IMR-90 (cell line): Measurements from ENCODE around the gene TSPYL1. TPM values are rescaled to one million over a fixed set of nuclear protein-coding genes. Genes with fewer than 3 reads are reported as not detected.

ENCODE experiments used
- ATAC-seq: fragments of 200-7000 bp; cut with Tn5 transposase; 2 replicates; pipeline ENCODE4 v1.9.1; 2020; ENCODE audit warnings: low read depth, mild to moderate bottlenecking, moderate library complexity
- BruUV-seq: library from RNA; stranded (reverse); fragments of 400-500 nt; replicated peaks from 2 replicates; lab custom pipeline; 2021; lab: Mats Ljungman, UMichigan
- CTCF ChIA-PET: fragments of 300-600 bp; formaldehyde crosslinking; extraction: SDS; loops from one replicate; lab custom pipeline; 2021; ENCODE audit warnings: antibody characterized with exemption; lab: Yijun Ruan, JAX
- POLR2A ChIA-PET: fragments of 300-600 bp; sonication (Branson Sonifier 250); formaldehyde crosslinking; loops from one replicate; lab custom pipeline; 2022; ENCODE audit warnings: antibody characterized with exemption; ENCODE audit not compliant: unreplicated experiment; lab: Charles Lee
- DNase-seq: peaks from one replicate; pipeline ENCODE4 v3.0.0; 2013
- H2AFZ ChIP-seq: replicated peaks from 2 replicates; pipeline ENCODE3; 2013; ENCODE audit warnings: low read length, mild to moderate bottlenecking; ENCODE audit not compliant: poor library complexity
- H2AK5ac ChIP-seq: 2 replicates; pipeline ENCODE4 v1.6.1; 2013; ENCODE audit warnings: low read depth, low read length, inconsistent platforms
- H2AK9ac ChIP-seq: replicated peaks from 2 replicates; pipeline ENCODE3; 2013; ENCODE audit warnings: mild to moderate bottlenecking, low read depth, low read length, moderate library complexity; ENCODE audit not compliant: poor library complexity
- H2BK120ac ChIP-seq: 2 replicates; pipeline ENCODE4 v1.6.1; 2013; ENCODE audit warnings: low read depth, low read length, inconsistent platforms
- H2BK15ac ChIP-seq: 3 replicates; pipeline ENCODE4 v1.6.1; 2013; ENCODE audit warnings: low read depth, low read length, inconsistent platforms
- H2BK20ac ChIP-seq: 2 replicates; pipeline ENCODE4 v1.6.1; 2013; ENCODE audit warnings: low read depth, mild to moderate bottlenecking, inconsistent platforms, low read length, moderate library complexity
- H2BK5ac ChIP-seq: 2 replicates; pipeline ENCODE4 v1.6.1; 2013; ENCODE audit warnings: mild to moderate bottlenecking, low read depth, low read length, inconsistent platforms; ENCODE audit not compliant: poor library complexity, severe bottlenecking
- H3K14ac ChIP-seq: replicated peaks from 2 replicates; pipeline ENCODE4 v1.6.1; 2013; ENCODE audit warnings: low read depth, low read length, inconsistent platforms
- H3K18ac ChIP-seq: 2 replicates; pipeline ENCODE4 v1.6.1; 2013; ENCODE audit warnings: low read depth, low read length, control low read depth
- H3K23ac ChIP-seq: 2 replicates; pipeline ENCODE4 v1.6.1; 2013; ENCODE audit warnings: low read depth, low read length, inconsistent platforms
- H3K27ac ChIP-seq: 2 replicates; pipeline ENCODE4 v1.5.1; 2013; ENCODE audit warnings: mild to moderate bottlenecking, control low read depth, low read length; ENCODE audit not compliant: insufficient read depth
- H3K27me3 ChIP-seq: 2 replicates; pipeline ENCODE4 v1.6.1; 2013; ENCODE audit warnings: low read length; ENCODE audit not compliant: control insufficient read depth, insufficient read depth
- H3K36me3 ChIP-seq: 2 replicates; pipeline ENCODE4 v1.6.1; 2013; ENCODE audit warnings: low read length, mixed read lengths; ENCODE audit not compliant: control insufficient read depth, insufficient read depth
- H3K4ac ChIP-seq: 2 replicates; pipeline ENCODE4 v1.6.1; 2013; ENCODE audit warnings: low read depth, low read length, inconsistent platforms
- H3K4me1 ChIP-seq: 2 replicates; pipeline ENCODE4 v1.6.1; 2013; ENCODE audit warnings: low read length, mixed read lengths; ENCODE audit not compliant: control insufficient read depth, insufficient read depth
- H3K4me2 ChIP-seq: 2 replicates; pipeline ENCODE4 v1.6.1; 2013; ENCODE audit warnings: low read depth, mild to moderate bottlenecking, control low read depth, low read length, moderate library complexity
- H3K4me3 ChIP-seq: 2 replicates; pipeline ENCODE4 v1.5.1; 2013; ENCODE audit warnings: low read depth, mild to moderate bottlenecking, control low read depth, low read length, moderate library complexity; ENCODE audit not compliant: insufficient read depth
- H3K56ac ChIP-seq: 2 replicates; pipeline ENCODE4 v1.6.1; 2013; ENCODE audit warnings: low read length, inconsistent platforms; ENCODE audit not compliant: insufficient read depth; ENCODE audit errors: extremely low read depth
- H3K79me1 ChIP-seq, 2 experiments: 2 replicates each; pipeline ENCODE4 v1.6.1; 2013; ENCODE audit warnings: low read length in 2 of 2, inconsistent platforms in 1 of 2, low read depth in 1 of 2
- H3K9ac ChIP-seq: 2 replicates; pipeline ENCODE4 v1.6.1; 2013; ENCODE audit warnings: low read depth, low read length, control low read depth
- H3K9me1 ChIP-seq: 2 replicates; pipeline ENCODE4 v1.6.1; 2013; ENCODE audit warnings: low read length, inconsistent platforms; ENCODE audit not compliant: insufficient read depth
- H3K9me3 ChIP-seq: 2 replicates; pipeline ENCODE4 v1.6.1; 2013; ENCODE audit warnings: low read length; ENCODE audit not compliant: control insufficient read depth, insufficient read depth
- H4K20me1 ChIP-seq: 2 replicates; pipeline ENCODE4 v1.6.1; 2013; ENCODE audit warnings: low read length, inconsistent platforms; ENCODE audit not compliant: insufficient read depth
- H4K5ac ChIP-seq: 2 replicates; pipeline ENCODE4 v1.6.1; 2013; ENCODE audit warnings: mild to moderate bottlenecking, low read depth, low read length, control low read depth
- H4K8ac ChIP-seq, 2 experiments: 2 replicates each; pipeline ENCODE4 v1.6.1; 2013; ENCODE audit warnings: low read depth in 2 of 2, low read length in 2 of 2, control low read depth in 1 of 2, inconsistent platforms in 1 of 2
- H4K91ac ChIP-seq: 2 replicates; pipeline ENCODE4 v1.6.1; 2013; ENCODE audit warnings: low read depth, low read length, inconsistent platforms; ENCODE audit not compliant: insufficient read depth
- CEBPB ChIP-seq: IDR thresholded peaks from 2 replicates; pipeline ENCODE4 v1.6.1; 2012; ENCODE audit warnings: low read depth, low read length, improper control_type of control experiment
- FOS ChIP-seq: fragments of 150-350 bp; IDR thresholded peaks from 2 replicates; pipeline ENCODE4 v1.6.1; 2016; ENCODE audit warnings: low read depth, low read length
- MAFK ChIP-seq: IDR thresholded peaks from 2 replicates; pipeline ENCODE4 v1.6.1; 2012; ENCODE audit warnings: low read depth, low read length, improper control_type of control experiment
- NFE2L2 ChIP-seq: fragments of 150-350 bp; IDR thresholded peaks from 2 replicates; pipeline ENCODE4 v1.6.1; 2016; ENCODE audit warnings: low read depth, mild to moderate bottlenecking, low read length
- RCOR1 ChIP-seq: IDR thresholded peaks from 2 replicates; pipeline ENCODE4 v1.6.1; 2012; ENCODE audit warnings: mild to moderate bottlenecking, low read length, improper control_type of control experiment; ENCODE audit not compliant: insufficient replicate concordance
- RFX5 ChIP-seq: IDR thresholded peaks from 2 replicates; pipeline ENCODE4 v1.8.0; 2012; ENCODE audit warnings: low read depth, mild to moderate bottlenecking, low read length, moderate library complexity
- SMC3 ChIP-seq: fragments of 150-350 bp; IDR thresholded peaks from 2 replicates; pipeline ENCODE4 v1.6.1; 2016; ENCODE audit warnings: low read depth, mild to moderate bottlenecking, antibody characterized with exemption, low read length, moderate library complexity
- WGBS, 2 experiments: methylation state at CpG; one replicate each; pipeline versions ENCODE4 v1.1.5 to v1.1.7; 2013; ENCODE audit warnings: missing lambda C conversion rate in 2 of 2; ENCODE audit not compliant: insufficient read length in 1 of 2; ENCODE audit errors: extremely low coverage in 2 of 2; 5-methylcytosine and 5-hydroxymethylcytosine counted together
- dilution Hi-C: fragments of 300-500 bp; cut with HindIII; formaldehyde crosslinking; loops from one replicate; pipeline ENCODE4 v1.14.3; 2018; ENCODE audit warnings: low sequenced_read_pairs; ENCODE audit not compliant: unreplicated experiment
- in situ Hi-C: fragments of 300-500 bp; cut with MboI; formaldehyde crosslinking; loops from 3 replicates; pipeline ENCODE4 v1.14.3; 2019; ENCODE audit warnings: low sequenced_read_pairs, inconsistent platforms, mixed read lengths
- intact Hi-C: fragments of 100-400 bp; cut with micrococcal nuclease; formaldehyde crosslinking; loops from 2 replicates; pipeline ENCODE4 v1.10.0; 2022
- polyA plus RNA-seq, 3 experiments: library from polyadenylated mRNA; depleted of rRNA; stranded (reverse); fragments of >200 nt; gene quantifications; 2 replicates each; pipeline ENCODE4 v1.2.3, GENCODE V29; 2012; ENCODE audit warnings: low replicate concordance in 1 of 3
- total RNA-seq: library from RNA; depleted of rRNA; stranded (reverse); fragments of >200 nt; gene quantifications from 2 replicates; pipeline ENCODE4 v1.2.3, GENCODE V29; 2012
- TF ChIP-seq, protein P1 (sequence below): fragments of 150-350 bp; IDR thresholded peaks from 2 replicates; pipeline ENCODE4 v1.6.1; 2017; ENCODE audit warnings: mild to moderate bottlenecking, antibody characterized with exemption, low read length, low read depth
- TF ChIP-seq, protein P2 (sequence below): fragments of 150-350 bp; IDR thresholded peaks from 2 replicates; pipeline ENCODE4 v1.6.1; 2016; ENCODE audit warnings: low read depth, mild to moderate bottlenecking, low read length, moderate library complexity, borderline replicate concordance

The TSPYL1 gene
- total and polyA plus RNA-seq, 2 of the 4 experiments (the other 2 are of a cell fraction), result 32.4 to 111 TPM

DNA sequence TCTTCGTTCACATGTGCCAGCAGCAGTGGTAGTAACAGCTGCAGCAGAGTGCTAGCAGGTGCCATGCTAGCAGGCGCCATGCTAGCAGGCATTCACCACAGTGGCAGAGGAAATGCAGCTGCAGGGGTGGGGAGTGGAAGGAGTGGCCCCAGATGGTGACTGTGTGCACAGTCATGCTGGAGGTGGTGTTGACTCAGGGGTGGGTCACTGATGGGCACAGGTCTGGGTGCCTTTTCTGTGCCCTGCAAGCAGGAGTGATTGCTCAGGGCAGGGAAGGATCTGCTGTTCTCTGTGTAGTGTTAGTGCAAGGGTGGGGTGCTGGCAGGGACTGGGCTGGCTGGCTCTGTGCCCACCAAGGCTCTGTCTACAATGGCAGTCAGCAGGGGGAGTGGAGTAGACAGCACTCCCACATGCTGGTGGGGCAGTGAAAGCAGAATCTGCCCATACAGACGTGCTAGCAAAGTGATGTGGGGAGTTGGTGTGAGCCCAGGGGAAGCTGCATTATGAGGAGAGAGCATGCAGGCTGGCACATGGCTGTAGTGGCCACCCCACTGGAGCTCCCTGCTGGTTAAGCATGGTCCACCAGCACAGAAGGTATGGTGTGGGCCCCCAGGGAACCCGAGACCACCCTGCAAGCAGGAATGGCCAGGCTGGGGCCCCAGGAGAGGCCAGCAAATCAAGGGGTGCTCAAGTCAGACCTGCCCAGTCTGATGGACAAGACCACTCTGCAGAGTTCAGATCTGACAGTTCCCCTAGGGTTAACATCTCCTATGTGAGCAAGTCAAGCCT lies 14.5 kb downstream of the TSPYL1 start:
- H4K5ac ChIP-seq, result no peak overlapping the region
- H2BK5ac ChIP-seq, result no peak overlapping the region
- no TSS peak for BruUV-seq
- no peaks in the 10 kb centered on the region; the same call in 1 of the 2 replicates for H3K9me3 ChIP-seq
- peak overlapping the region; percentile 43; the same call in 1 of the 2 replicates for H2AK5ac ChIP-seq
- H3K4me2 ChIP-seq, result no peak overlapping the region
- peaks cover 10% of the 10 kb centered on the region; the same call in 1 of the 2 replicates for H3K9me1 ChIP-seq
- H3K56ac ChIP-seq, result no peak overlapping the region
- ChIA-PET CTCF (no interaction called here), POLR2A (no interaction called here)
- H2BK15ac ChIP-seq, result no peak overlapping the region
- no peak overlapping the region for H2BK120ac ChIP-seq
- H2AFZ ChIP-seq, result peak overlapping the region; percentile 9
- no peak overlapping the region for H4K8ac ChIP-seq
- no peaks in the 10 kb centered on the region for H3K36me3 ChIP-seq
- WGBS, 2 experiments, result 75% methylated on average over 2 of the region's 4 CpGs; no CpG with 5 or more reads in 1 of the 2 experiments
- no peak overlapping the region for H3K18ac ChIP-seq
- peak overlapping the region; percentile 89 for H2AK9ac ChIP-seq
- H3K9ac ChIP-seq, result no peak overlapping the region
- no peaks in the 10 kb centered on the region for H3K27me3 ChIP-seq
- no peak overlapping the region for H3K4me3 ChIP-seq
- H4K91ac ChIP-seq, result no peak overlapping the region
- H3K27ac ChIP-seq, result no peak overlapping the region
- no peak overlapping the region for H2BK20ac ChIP-seq
- TF ChIP-seq SMC3 (no peak), RFX5 (no peak), MAFK (no peak), RCOR1 (no peak), CEBPB (no peak), NFE2L2 (no peak), FOS (no peak)
- TF ChIP-seq, protein P1, sequence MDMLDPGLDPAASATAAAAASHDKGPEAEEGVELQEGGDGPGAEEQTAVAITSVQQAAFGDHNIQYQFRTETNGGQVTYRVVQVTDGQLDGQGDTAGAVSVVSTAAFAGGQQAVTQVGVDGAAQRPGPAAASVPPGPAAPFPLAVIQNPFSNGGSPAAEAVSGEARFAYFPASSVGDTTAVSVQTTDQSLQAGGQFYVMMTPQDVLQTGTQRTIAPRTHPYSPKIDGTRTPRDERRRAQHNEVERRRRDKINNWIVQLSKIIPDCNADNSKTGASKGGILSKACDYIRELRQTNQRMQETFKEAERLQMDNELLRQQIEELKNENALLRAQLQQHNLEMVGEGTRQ, result no peak
- TF ChIP-seq, protein P2, sequence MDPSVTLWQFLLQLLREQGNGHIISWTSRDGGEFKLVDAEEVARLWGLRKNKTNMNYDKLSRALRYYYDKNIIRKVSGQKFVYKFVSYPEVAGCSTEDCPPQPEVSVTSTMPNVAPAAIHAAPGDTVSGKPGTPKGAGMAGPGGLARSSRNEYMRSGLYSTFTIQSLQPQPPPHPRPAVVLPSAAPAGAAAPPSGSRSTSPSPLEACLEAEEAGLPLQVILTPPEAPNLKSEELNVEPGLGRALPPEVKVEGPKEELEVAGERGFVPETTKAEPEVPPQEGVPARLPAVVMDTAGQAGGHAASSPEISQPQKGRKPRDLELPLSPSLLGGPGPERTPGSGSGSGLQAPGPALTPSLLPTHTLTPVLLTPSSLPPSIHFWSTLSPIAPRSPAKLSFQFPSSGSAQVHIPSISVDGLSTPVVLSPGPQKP, result no peak
- intact Hi-C loops, result loop anchor here (5.0 kb wide), 1 partner anchor 382 kb away; no protein-coding TSS in a partner anchor
- no peaks in the 10 kb centered on the region; the same call in 1 of the 2 replicates for H4K20me1 ChIP-seq
- H3K79me1 ChIP-seq, result peaks cover 0 to 20% of the 10 kb centered on the region in 2 experiments; a peak in 2 of 4 replicates
- dilution Hi-C loops, result no loop called here
- H3K23ac ChIP-seq, result peak overlapping the region; percentile 51; the same call in 1 of the 2 replicates
- in situ Hi-C loops, result loop anchor here (5.0 to 10.0 kb wide), 2 partner anchors 270 to 297 kb away; no protein-coding TSS in a partner anchor
- H3K4ac ChIP-seq, result no peak overlapping the region; the same call in 1 of the 2 replicates
- DNase-seq (peak; percentile 23), ATAC-seq (no peak)
- H3K4me1 ChIP-seq, result peaks cover 5% of the 10 kb centered on the region; the same call in 1 of the 2 replicates
- H3K14ac ChIP-seq, result no peak overlapping the region
